Effector memory CD4-positive, alpha-beta T cell (primary cell): ENCODE measurements around the gene LRRC49.
A peak's percentile ranks its signal among the peaks of the same experiment; 100 is the strongest.

ENCODE experiments used
- DNase-seq, 3 donors: peaks; one replicate each; pipeline ENCODE4 v3.0.0-alpha.2; 2020
- H3K27ac ChIP-seq: 2 replicates; pipeline ENCODE4 v1.7.0; 2013; ENCODE audit warnings: mild to moderate bottlenecking, low read length, moderate library complexity; ENCODE audit not compliant: insufficient read depth, poor library complexity, severe bottlenecking
- H3K27me3 ChIP-seq: replicated peaks from 2 replicates; pipeline ENCODE4 v1.7.0; 2013; ENCODE audit warnings: mild to moderate bottlenecking, low read length; ENCODE audit not compliant: insufficient read depth, control insufficient read depth, poor library complexity, severe bottlenecking
- H3K36me3 ChIP-seq: 2 replicates; pipeline ENCODE4 v1.7.0; 2013; ENCODE audit warnings: mild to moderate bottlenecking, low read length, moderate library complexity; ENCODE audit not compliant: control insufficient read depth, insufficient read depth
- H3K4me1 ChIP-seq: 2 replicates; pipeline ENCODE4 v1.7.0; 2013; ENCODE audit warnings: low read length, mild to moderate bottlenecking; ENCODE audit not compliant: control insufficient read depth, insufficient read depth, poor library complexity, severe bottlenecking
- H3K4me3 ChIP-seq: 2 replicates; pipeline ENCODE4 v1.7.0; 2013; ENCODE audit warnings: low read length, low read depth, mild to moderate bottlenecking; ENCODE audit not compliant: insufficient read depth, poor library complexity, severe bottlenecking
- H3K9me3 ChIP-seq: 2 replicates; pipeline ENCODE4 v1.7.0; 2013; ENCODE audit warnings: mild to moderate bottlenecking, low read length, moderate library complexity; ENCODE audit not compliant: control insufficient read depth
- total RNA-seq, 3 donors: gene quantifications; one replicate each; lab custom pipeline; 2026; lab: John Stamatoyannopoulos, UW

LRRC49 gene
- 0.69 to 3.4 (median 1.2) reads per million in 3 donors for total RNA-seq

- Histone ChIP-seq H3K9me3 (no peaks in the 10 kb centered on the region), H3K4me1 (peaks cover 9% of the 10 kb centered on the region), H3K27me3 (peaks cover 9% of the 10 kb centered on the region), H3K4me3 (peak within 1 kb of the TSS; percentile 57), H3K27ac (peak within 1 kb of the TSS; percentile 30), H3K36me3 (no peaks in the 10 kb centered on the region)
- peak in 2 of 3 donors; percentile 31 to 46 for DNase-seq
Measured at GRCh38 chr15:70892002-70892911, at the start of gene LRRC49, which contains the start of gene THAP10. LRRC49 (plus strand) TSS chr15:70892826; CDS start chr15:70892895, 69 bp downstream. THAP10 (minus strand) TSS chr15:70892433; CDS start chr15:70892272, 161 bp downstream.

GRCh38 chr15:70845602-70846360 is 46.8 kb upstream of the LRRC49 start:
- H3K4me1 ChIP-seq: no peaks in the 10 kb centered on the region
- H3K27ac ChIP-seq: no peak overlapping the region
- H3K36me3 ChIP-seq: no peaks in the 10 kb centered on the region
- H3K9me3 ChIP-seq: no peaks in the 10 kb centered on the region
- DNase-seq: no peak
- H3K27me3 ChIP-seq: no peaks in the 10 kb centered on the region
- no peak overlapping the region for H3K4me3 ChIP-seq

- Histone ChIP-seq H3K36me3 (no peaks in the 10 kb centered on the region), H3K27me3 (peaks cover 18% of the 10 kb centered on the region), H3K27ac (no peak overlapping the region), H3K4me1 (peaks cover 2% of the 10 kb centered on the region), H3K9me3 (no peaks in the 10 kb centered on the region), H3K4me3 (no peak overlapping the region)
- no peak for DNase-seq
Measured at GRCh38 chr15:70851889-70852288, 40.7 kb upstream of the LRRC49 start.

GRCh38 chr15:70852501-70853317 is 39.9 kb upstream of the LRRC49 start:
- no peaks in the 10 kb centered on the region for H3K36me3 ChIP-seq
- H3K4me1 ChIP-seq: peaks cover 2% of the 10 kb centered on the region
- DNase-seq: no peak
- no peaks in the 10 kb centered on the region for H3K9me3 ChIP-seq
- no peak overlapping the region for H3K27ac ChIP-seq
- H3K4me3 ChIP-seq: no peak overlapping the region
- H3K27me3 ChIP-seq: peaks cover 19% of the 10 kb centered on the region

- Histone ChIP-seq H3K9me3 (no peaks in the 10 kb centered on the region), H3K4me3 (peak overlapping the region; percentile 25), H3K36me3 (no peaks in the 10 kb centered on the region), H3K27ac (no peak overlapping the region), H3K27me3 (peaks cover 19% of the 10 kb centered on the region), H3K4me1 (peaks cover 2% of the 10 kb centered on the region)
- DNase-seq: no peak
Measured at GRCh38 chr15:70853318-70853972, 39.2 kb upstream of the LRRC49 start.

GRCh38 chr15:70853973-70854665 is 38.5 kb upstream of the LRRC49 start, which contains the start of gene LARP6:
LARP6 (minus strand) TSS chr15:70854157; CDS start chr15:70854088, 69 bp downstream.
- Histone ChIP-seq H3K27ac (no peak within 1 kb of the TSS), H3K27me3 (peaks cover 19% of the 10 kb centered on the region), H3K9me3 (no peaks in the 10 kb centered on the region), H3K4me3 (peak within 1 kb of the TSS; percentile 25), H3K36me3 (no peaks in the 10 kb centered on the region), H3K4me1 (peaks cover 2% of the 10 kb centered on the region)
- DNase-seq: no peak

GRCh38 chr15:70854666-70854976 is 38.0 kb upstream of the LRRC49 start:
- no peaks in the 10 kb centered on the region for H3K36me3 ChIP-seq
- DNase-seq: no peak
- H3K9me3 ChIP-seq: no peaks in the 10 kb centered on the region
- no peak overlapping the region for H3K4me3 ChIP-seq
- no peak overlapping the region for H3K27ac ChIP-seq
- H3K27me3 ChIP-seq: peaks cover 19% of the 10 kb centered on the region
- peaks cover 2% of the 10 kb centered on the region for H3K4me1 ChIP-seq

GRCh38 chr15:70855764-70856163 is 36.9 kb upstream of the LRRC49 start:
- no peaks in the 10 kb centered on the region for H3K36me3 ChIP-seq
- no peaks in the 10 kb centered on the region for H3K9me3 ChIP-seq
- no peak for DNase-seq
- peaks cover 2% of the 10 kb centered on the region for H3K4me1 ChIP-seq
- H3K27me3 ChIP-seq: peaks cover 19% of the 10 kb centered on the region
- H3K4me3 ChIP-seq: no peak overlapping the region
- H3K27ac ChIP-seq: no peak overlapping the region
